Choroid plexus epithelial cell (primary cell): ENCODE results near the gene KCTD16.

Source experiments
- DNase-seq: peaks from one replicate; pipeline ENCODE4 v3.0.0-alpha.2; 2010; ENCODE audit warnings: low read depth
- H3K4me3 ChIP-seq: 2 replicates; pipeline ENCODE4 v1.5.1; 2011; ENCODE audit warnings: low read depth, mild to moderate bottlenecking, control low read depth, low read length, moderate library complexity
- TF ChIP-seq, protein P1 (sequence below): conservative IDR thresholded peaks from 2 replicates; pipeline ENCODE4 v1.5.1; 2011; ENCODE audit warnings: low read depth, mild to moderate bottlenecking, control low read depth, inconsistent platforms, low read length, moderate library complexity

The KCTD16 gene

GRCh38 chr5:144177548-144177947 lies 6.9 kb downstream of the KCTD16 start:
- no peak overlapping the region for H3K4me3 ChIP-seq
- TF ChIP-seq, protein P1, sequence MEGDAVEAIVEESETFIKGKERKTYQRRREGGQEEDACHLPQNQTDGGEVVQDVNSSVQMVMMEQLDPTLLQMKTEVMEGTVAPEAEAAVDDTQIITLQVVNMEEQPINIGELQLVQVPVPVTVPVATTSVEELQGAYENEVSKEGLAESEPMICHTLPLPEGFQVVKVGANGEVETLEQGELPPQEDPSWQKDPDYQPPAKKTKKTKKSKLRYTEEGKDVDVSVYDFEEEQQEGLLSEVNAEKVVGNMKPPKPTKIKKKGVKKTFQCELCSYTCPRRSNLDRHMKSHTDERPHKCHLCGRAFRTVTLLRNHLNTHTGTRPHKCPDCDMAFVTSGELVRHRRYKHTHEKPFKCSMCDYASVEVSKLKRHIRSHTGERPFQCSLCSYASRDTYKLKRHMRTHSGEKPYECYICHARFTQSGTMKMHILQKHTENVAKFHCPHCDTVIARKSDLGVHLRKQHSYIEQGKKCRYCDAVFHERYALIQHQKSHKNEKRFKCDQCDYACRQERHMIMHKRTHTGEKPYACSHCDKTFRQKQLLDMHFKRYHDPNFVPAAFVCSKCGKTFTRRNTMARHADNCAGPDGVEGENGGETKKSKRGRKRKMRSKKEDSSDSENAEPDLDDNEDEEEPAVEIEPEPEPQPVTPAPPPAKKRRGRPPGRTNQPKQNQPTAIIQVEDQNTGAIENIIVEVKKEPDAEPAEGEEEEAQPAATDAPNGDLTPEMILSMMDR = no peak
- DNase-seq = no peak

DNA sequence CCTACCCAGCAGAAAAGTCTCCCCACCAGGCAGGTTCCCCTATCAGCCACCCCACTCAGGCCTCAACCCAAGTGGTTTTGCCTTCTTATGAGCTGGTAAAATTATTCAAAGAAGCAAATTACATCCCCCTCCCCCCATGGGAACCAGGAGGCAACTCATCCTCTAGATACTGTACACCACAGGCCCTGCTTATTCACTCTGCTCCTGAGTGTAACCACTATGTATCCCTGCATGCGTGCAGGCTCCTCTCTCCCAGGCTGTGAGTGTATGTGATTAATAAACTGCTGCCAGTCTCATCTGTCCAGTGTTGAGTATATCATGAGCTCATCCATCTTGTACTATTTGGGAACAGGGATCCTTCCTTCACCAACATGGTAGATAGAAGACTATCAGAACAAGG lies 8.6 kb downstream of the KCTD16 start:
- DNase-seq = no peak
- no peak overlapping the region for H3K4me3 ChIP-seq
- TF ChIP-seq, protein P1 = no peak

- peak; percentile 65 for DNase-seq
- TF ChIP-seq, protein P1 = peak; percentile 62
- no peak overlapping the region for H3K4me3 ChIP-seq
Measured at GRCh38 chr5:144183254-144183889, 12.7 kb downstream of the KCTD16 start.

- H3K4me3 ChIP-seq = no peak overlapping the region
- peak; percentile 99 for DNase-seq
Measured at GRCh38 chr5:144187699-144188294, 17.1 kb downstream of the KCTD16 start.

GRCh38 chr5:144189800-144190429 lies 19.2 kb downstream of the KCTD16 start:
- no peak overlapping the region for H3K4me3 ChIP-seq
- DNase-seq = peak; percentile 88

More at GRCh38 chr5:144187699-144188294, 17.1 kb downstream of the KCTD16 start:
- TF ChIP-seq, protein P1 = no peak

GRCh38 chr5:144191531-144191930 lies 20.9 kb downstream of the KCTD16 start:
- DNase-seq = no peak
- TF ChIP-seq, protein P1 = no peak
- peak overlapping the region; percentile 40 for H3K4me3 ChIP-seq

More at GRCh38 chr5:144189800-144190429, 19.2 kb downstream of the KCTD16 start:
- TF ChIP-seq, protein P1 = no peak
